ENCODE data around the gene KIF1B.

- TF ChIP-seq CTCF (IDR thresholded peaks at IDR 0.05) = no peak
- TF ChIP-seq POLR2A (IDR thresholded peaks at IDR 0.05) = no peak
These were observed 97.6 kb downstream of the KIF1B start for GRCh38 chr1:10308001-10308400.
